Fibroblast of lung (primary cell): Measurements from ENCODE around the gene PDRG1.

Source experiments
- CTCF ChIP-seq, 2 donors: IDR thresholded peaks in 1 of 2; conservative IDR thresholded peaks in 1 of 2; 1 replicate in 1 of 2; 2 replicates in 1 of 2; pipeline ENCODE4 v1.5.1; 2011 to 2012; ENCODE audit warnings: low read length in 2 of 2, control low read depth in 1 of 2, inconsistent platforms in 1 of 2, low read depth in 1 of 2, mild to moderate bottlenecking in 1 of 2
- EZH2 ChIP-seq: IDR thresholded peaks from 2 replicates; pipeline ENCODE4 v1.5.1; 2012; ENCODE audit warnings: low read length, control low read depth, mild to moderate bottlenecking; ENCODE audit errors: missing control alignments

GRCh38 chr20:31894980-31895675 is 56.7 kb downstream of the PDRG1 start:
- no peak for TF ChIP-seq CTCF (conservative IDR thresholded peaks at IDR 0.05 in 1 of 2, IDR thresholded peaks at IDR 0.05 in 1 of 2; ENCODE audit: low read depth in 1 of 2, low read length in 2 of 2)
- no peak for TF ChIP-seq EZH2
